A549 treated with Mapracorat at 1 μM for 4 hours (cell line): Measurements from ENCODE around the gene CYB5A. TPM values are rescaled to one million over a fixed set of nuclear protein-coding genes. Genes with fewer than 3 reads are reported as not detected.

Experiments
- total RNA-seq: library from RNA; stranded (reverse); fragments of 200-300 nt; extraction: Qiagen RNA extraction; gene quantifications from 5 replicates; pipeline ENCODE4 v1.2.3, GENCODE V29; 2022

Gene CYB5A
- 123 to 145 TPM (median 131 TPM) in 5 replicates for total RNA-seq

GRCh38 chr18:74291771-74292540 lies at the start of gene CYB5A:
Gene CYB5A (minus strand): TSS chr18:74291963. CDS start chr18:74291875, 88 bp downstream.

GRCh38 chr18:74315464-74316256 lies 23.9 kb upstream of the CYB5A start, which contains the start of gene C18orf63:
Gene C18orf63 (plus strand): TSS chr18:74315839. CDS start chr18:74317866, 2,027 bp downstream.

Other genes starting within 250 kb of the CYB5A start
- gene FBXO15, start 144.1 kb downstream of the CYB5A start, total RNA-seq, result 0.41 to 1.0 TPM (median 0.66 TPM) in 5 replicates
- 51.3 to 65.7 TPM (median 57.4 TPM) in 5 replicates for gene TIMM21, start 143.4 kb downstream of the CYB5A start, total RNA-seq
- not detected in 5 replicates for gene C18orf63, start 23.9 kb upstream of the CYB5A start, total RNA-seq
- not detected in 5 replicates for gene DIPK1C, start 165.3 kb upstream of the CYB5A start, total RNA-seq
- 80.1 to 90.8 TPM (median 82.6 TPM) in 5 replicates for gene CNDP2, start 204.4 kb upstream of the CYB5A start, total RNA-seq
- not detected in 5 replicates for gene CNDP1, start 242.5 kb upstream of the CYB5A start, total RNA-seq